H9 (cell line): Measurements from ENCODE around the gene DNAJC24. TPM values are rescaled to one million over a fixed set of nuclear protein-coding genes. Genes with fewer than 3 reads are reported as not detected.

Experiments
- DNase-seq: peaks from one replicate; pipeline ENCODE4 v3.0.0-alpha.2; 2017
- H2AFZ ChIP-seq: one replicate; pipeline ENCODE4 v1.6.1; 2013; ENCODE audit warnings: mild to moderate bottlenecking, low read length, control low read depth, moderate library complexity
- H2AK5ac ChIP-seq: 2 replicates; pipeline ENCODE4 v1.6.1; 2013; ENCODE audit warnings: low read length, control low read depth, mixed read lengths; ENCODE audit not compliant: insufficient read length
- H2BK120ac ChIP-seq: one replicate; pipeline ENCODE4 v1.6.1; 2013; ENCODE audit warnings: low read depth, mild to moderate bottlenecking, low read length, control low read depth, inconsistent platforms; ENCODE audit not compliant: poor library complexity, severe bottlenecking
- H2BK12ac ChIP-seq: 2 replicates; pipeline ENCODE4 v1.6.1; 2013; ENCODE audit warnings: low read length, control low read depth, mixed read lengths, low read depth; ENCODE audit not compliant: insufficient read length
- H2BK15ac ChIP-seq: 2 replicates; pipeline ENCODE4 v1.6.1; 2013; ENCODE audit warnings: low read depth, low read length, control low read depth
- H2BK20ac ChIP-seq: one replicate; pipeline ENCODE4 v1.6.1; 2013; ENCODE audit warnings: low read depth, mild to moderate bottlenecking, low read length, control low read depth, inconsistent platforms; ENCODE audit not compliant: poor library complexity, severe bottlenecking
- H2BK5ac ChIP-seq: 2 replicates; pipeline ENCODE4 v1.6.1; 2013; ENCODE audit warnings: low read length, control low read depth, mixed read lengths; ENCODE audit not compliant: insufficient read length
- H3K14ac ChIP-seq: 2 replicates; pipeline ENCODE4 v1.6.1; 2013; ENCODE audit warnings: low read length, control low read depth; ENCODE audit not compliant: insufficient read depth
- H3K18ac ChIP-seq: 2 replicates; pipeline ENCODE4 v1.6.1; 2013; ENCODE audit warnings: low read depth, mild to moderate bottlenecking, mixed read lengths, low read length, control low read depth; ENCODE audit not compliant: insufficient read length
- H3K23ac ChIP-seq: 2 replicates; pipeline ENCODE4 v1.6.1; 2013; ENCODE audit warnings: low read length, control low read depth, mixed read lengths, low read depth; ENCODE audit not compliant: insufficient read length
- H3K23me2 ChIP-seq: 2 replicates; pipeline ENCODE4 v1.6.1; 2013; ENCODE audit warnings: low read depth, mild to moderate bottlenecking, mixed read lengths, low read length, control low read depth; ENCODE audit not compliant: insufficient read length, poor library complexity, severe bottlenecking
- H3K27ac ChIP-seq: 2 replicates; pipeline ENCODE4 v1.5.1; 2013; ENCODE audit warnings: low read length, control low read depth, mixed read lengths, low read depth; ENCODE audit not compliant: insufficient read length
- H3K27me3 ChIP-seq: 2 replicates; pipeline ENCODE4 v1.6.1; 2013; ENCODE audit warnings: low read length, control low read depth, inconsistent platforms; ENCODE audit not compliant: insufficient read depth
- H3K4ac ChIP-seq: 2 replicates; pipeline ENCODE4 v1.6.1; 2013; ENCODE audit warnings: low read depth, mild to moderate bottlenecking, control low read depth, inconsistent platforms, low read length, moderate library complexity
- H3K4me1 ChIP-seq: 2 replicates; pipeline ENCODE4 v1.6.1; 2013; ENCODE audit warnings: low read length, control low read depth, inconsistent platforms; ENCODE audit not compliant: insufficient read depth
- H3K4me2 ChIP-seq: 2 replicates; pipeline ENCODE4 v1.6.1; 2013; ENCODE audit warnings: low read length, control low read depth, mixed read lengths; ENCODE audit not compliant: insufficient read length, insufficient read depth
- H3K56ac ChIP-seq: 2 replicates; pipeline ENCODE4 v1.6.1; 2013; ENCODE audit warnings: low read depth, mild to moderate bottlenecking, mixed read lengths, low read length, control low read depth; ENCODE audit not compliant: insufficient read length
- H3K79me1 ChIP-seq: 2 replicates; pipeline ENCODE4 v1.6.1; 2013; ENCODE audit warnings: low read depth, mild to moderate bottlenecking, moderate library complexity, low read length, control low read depth, inconsistent platforms; ENCODE audit not compliant: insufficient read depth, poor library complexity, severe bottlenecking
- H3K79me2 ChIP-seq: 2 replicates; pipeline ENCODE4 v1.6.1; 2013; ENCODE audit warnings: low read length, control low read depth, inconsistent platforms; ENCODE audit not compliant: insufficient read depth
- H3K9ac ChIP-seq: 2 replicates; pipeline ENCODE4 v1.6.1; 2013; ENCODE audit warnings: low read length, control low read depth, mixed read lengths; ENCODE audit not compliant: insufficient read length; ENCODE audit errors: extremely low read depth
- H3K9me3 ChIP-seq: one replicate; pipeline ENCODE4 v1.6.1; 2013; ENCODE audit warnings: low read depth, low read length, inconsistent platforms; ENCODE audit not compliant: control insufficient read depth
- H3T11ph ChIP-seq: one replicate; pipeline ENCODE4 v1.6.1; 2013; ENCODE audit warnings: mild to moderate bottlenecking, low read length, control low read depth, inconsistent platforms
- H4K20me1 ChIP-seq: one replicate; pipeline ENCODE4 v1.6.1; 2013; ENCODE audit not compliant: control insufficient read depth, insufficient read length, insufficient read depth
- H4K5ac ChIP-seq: 2 replicates; pipeline ENCODE4 v1.6.1; 2013; ENCODE audit warnings: low read depth, mild to moderate bottlenecking, mixed read lengths, low read length, control low read depth; ENCODE audit not compliant: insufficient read length
- H4K8ac ChIP-seq: replicated peaks from 2 replicates; pipeline ENCODE4 v1.6.1; 2013; ENCODE audit warnings: low read length, control low read depth, mixed read lengths, low read depth; ENCODE audit not compliant: insufficient read length
- H4K91ac ChIP-seq: 2 replicates; pipeline ENCODE4 v1.6.1; 2013; ENCODE audit warnings: low read depth, mild to moderate bottlenecking, moderate library complexity, mixed read lengths, low read length, control low read depth; ENCODE audit not compliant: insufficient read length
- H3K27ac Mint-ChIP-seq, 3 experiments: 2 replicates in 2 of 3; 3 replicates in 1 of 3; pipeline ENCODE4 v1.8.0; 2020 to 2021; ENCODE audit warnings: mixed read lengths in 3 of 3, mild to moderate bottlenecking in 1 of 3, moderate library complexity in 1 of 3
- H3K27me3 Mint-ChIP-seq: 2 replicates; pipeline ENCODE4 v1.8.0; 2021; ENCODE audit warnings: low read depth, mild to moderate bottlenecking, moderate library complexity, mixed read lengths
- H3K36me3 Mint-ChIP-seq, 3 experiments: 2 replicates in 2 of 3; 3 replicates in 1 of 3; pipeline ENCODE4 v1.8.0; 2020 to 2021; ENCODE audit warnings: low read depth in 3 of 3, mixed read lengths in 3 of 3; ENCODE audit not compliant: insufficient read depth in 1 of 3
- H3K4me1 Mint-ChIP-seq, 2 experiments: 2 replicates each; pipeline ENCODE4 v1.8.0; 2020; ENCODE audit warnings: mixed read lengths in 2 of 2
- H3K4me3 Mint-ChIP-seq, 2 experiments: 2 replicates in 1 of 2; 3 replicates in 1 of 2; pipeline ENCODE4 v1.8.0; 2020 to 2021; ENCODE audit warnings: mild to moderate bottlenecking in 2 of 2, mixed read lengths in 2 of 2, moderate library complexity in 1 of 2
- H3K9me3 Mint-ChIP-seq, 2 experiments: 2 replicates in 1 of 2; 3 replicates in 1 of 2; pipeline ENCODE4 v1.8.0; 2020; ENCODE audit warnings: mild to moderate bottlenecking in 2 of 2, mixed read lengths in 2 of 2, moderate library complexity in 1 of 2
- total RNA-seq: library from RNA; stranded (reverse); gene quantifications from 2 replicates; pipeline ENCODE4 v1.2.1, GENCODE V29; 2021
- TF ChIP-seq, protein P1 (sequence below): fragments of 200-600 bp; sonication (generic); conservative IDR thresholded peaks from 3 replicates; pipeline ENCODE4 v1.8.0; 2021; ENCODE audit warnings: antibody characterized with exemption, mild to moderate bottlenecking

The DNAJC24 gene
- total RNA-seq, 1 experiment from 2014 or later, result 16.7 TPM

DNA sequence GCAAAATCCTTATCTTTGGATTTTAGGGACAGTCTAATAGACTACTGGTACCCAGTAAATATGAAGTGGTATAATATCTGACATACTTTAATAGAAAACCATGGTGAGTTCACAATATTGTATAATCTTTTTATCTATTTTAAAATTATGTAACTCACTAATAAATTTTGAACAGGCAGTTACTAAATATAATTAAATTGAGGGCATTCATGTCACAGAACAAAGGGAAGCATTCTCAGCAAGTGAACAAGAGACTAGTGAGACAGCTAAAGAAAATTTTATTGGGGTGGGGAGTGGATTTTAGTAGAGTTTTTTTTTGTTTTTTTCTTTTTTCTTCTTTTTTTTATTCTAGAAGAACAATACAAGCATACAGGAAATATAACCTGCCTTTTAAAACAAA, 55.0 kb downstream of the DNAJC24 start:
- no peak overlapping the region for H3K23ac ChIP-seq
- H2AK5ac ChIP-seq, result no peak overlapping the region
- H4K20me1 ChIP-seq, result no peaks in the 10 kb centered on the region
- no peaks in the 10 kb centered on the region for H3K79me1 ChIP-seq
- no peak overlapping the region for H3K56ac ChIP-seq
- H3K27me3 ChIP-seq, result no peaks in the 10 kb centered on the region
- H3T11ph ChIP-seq, result no peak overlapping the region
- H3K79me2 ChIP-seq, result no peaks in the 10 kb centered on the region
- no peaks in the 10 kb centered on the region for H3K27me3 Mint-ChIP-seq
- no peak overlapping the region for H4K5ac ChIP-seq
- H2BK15ac ChIP-seq, result no peak overlapping the region
- H3K4me2 ChIP-seq, result no peak overlapping the region
- TF ChIP-seq, protein P1, sequence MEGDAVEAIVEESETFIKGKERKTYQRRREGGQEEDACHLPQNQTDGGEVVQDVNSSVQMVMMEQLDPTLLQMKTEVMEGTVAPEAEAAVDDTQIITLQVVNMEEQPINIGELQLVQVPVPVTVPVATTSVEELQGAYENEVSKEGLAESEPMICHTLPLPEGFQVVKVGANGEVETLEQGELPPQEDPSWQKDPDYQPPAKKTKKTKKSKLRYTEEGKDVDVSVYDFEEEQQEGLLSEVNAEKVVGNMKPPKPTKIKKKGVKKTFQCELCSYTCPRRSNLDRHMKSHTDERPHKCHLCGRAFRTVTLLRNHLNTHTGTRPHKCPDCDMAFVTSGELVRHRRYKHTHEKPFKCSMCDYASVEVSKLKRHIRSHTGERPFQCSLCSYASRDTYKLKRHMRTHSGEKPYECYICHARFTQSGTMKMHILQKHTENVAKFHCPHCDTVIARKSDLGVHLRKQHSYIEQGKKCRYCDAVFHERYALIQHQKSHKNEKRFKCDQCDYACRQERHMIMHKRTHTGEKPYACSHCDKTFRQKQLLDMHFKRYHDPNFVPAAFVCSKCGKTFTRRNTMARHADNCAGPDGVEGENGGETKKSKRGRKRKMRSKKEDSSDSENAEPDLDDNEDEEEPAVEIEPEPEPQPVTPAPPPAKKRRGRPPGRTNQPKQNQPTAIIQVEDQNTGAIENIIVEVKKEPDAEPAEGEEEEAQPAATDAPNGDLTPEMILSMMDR, result no peak
- H3K27ac Mint-ChIP-seq, result no peak overlapping the region
- peaks cover 7% of the 10 kb centered on the region; the same call in 1 of the 2 replicates for H3K4me1 ChIP-seq
- H2BK20ac ChIP-seq, result no peak overlapping the region
- H3K36me3 Mint-ChIP-seq, result peaks cover 0 to 4% (median 3%) of the 10 kb centered on the region in 3 experiments; a peak in 3 of 7 replicates
- no peak overlapping the region for H3K18ac ChIP-seq
- DNase-seq, result no peak
- H4K8ac ChIP-seq, result no peak overlapping the region
- no peak overlapping the region for H3K4me3 Mint-ChIP-seq
- H3K9me3 ChIP-seq, result no peaks in the 10 kb centered on the region
- H2AFZ ChIP-seq, result no peak overlapping the region
- no peaks in the 10 kb centered on the region for H3K9me3 Mint-ChIP-seq
- H3K4me1 Mint-ChIP-seq, result peaks cover 41 to 54% of the 10 kb centered on the region in 2 experiments
- no peak overlapping the region for H3K9ac ChIP-seq
- H3K4ac ChIP-seq, result no peak overlapping the region
- H4K91ac ChIP-seq, result no peak overlapping the region
- no peak overlapping the region for H2BK5ac ChIP-seq
- no peak overlapping the region for H3K27ac ChIP-seq
- H3K23me2 ChIP-seq, result no peaks in the 10 kb centered on the region
- H2BK12ac ChIP-seq, result no peak overlapping the region
- no peak overlapping the region for H3K14ac ChIP-seq
- no peak overlapping the region for H2BK120ac ChIP-seq
